GM11168 (cell line): ENCODE results near the gene FOXK1.
"Not testable (repeated sequence)": the region's sequence is repeated elsewhere in the genome, so short reads cannot be mapped to it uniquely, and the experiment has no call there.

ENCODE experiments used
- in situ Hi-C: fragments of 300-500 bp; cut with MboI; formaldehyde crosslinking; loops from one replicate; pipeline ENCODE4 v1.12.0; 2022; ENCODE audit warnings: low sequenced_read_pairs; ENCODE audit not compliant: unreplicated experiment

FOXK1 gene

DNA sequence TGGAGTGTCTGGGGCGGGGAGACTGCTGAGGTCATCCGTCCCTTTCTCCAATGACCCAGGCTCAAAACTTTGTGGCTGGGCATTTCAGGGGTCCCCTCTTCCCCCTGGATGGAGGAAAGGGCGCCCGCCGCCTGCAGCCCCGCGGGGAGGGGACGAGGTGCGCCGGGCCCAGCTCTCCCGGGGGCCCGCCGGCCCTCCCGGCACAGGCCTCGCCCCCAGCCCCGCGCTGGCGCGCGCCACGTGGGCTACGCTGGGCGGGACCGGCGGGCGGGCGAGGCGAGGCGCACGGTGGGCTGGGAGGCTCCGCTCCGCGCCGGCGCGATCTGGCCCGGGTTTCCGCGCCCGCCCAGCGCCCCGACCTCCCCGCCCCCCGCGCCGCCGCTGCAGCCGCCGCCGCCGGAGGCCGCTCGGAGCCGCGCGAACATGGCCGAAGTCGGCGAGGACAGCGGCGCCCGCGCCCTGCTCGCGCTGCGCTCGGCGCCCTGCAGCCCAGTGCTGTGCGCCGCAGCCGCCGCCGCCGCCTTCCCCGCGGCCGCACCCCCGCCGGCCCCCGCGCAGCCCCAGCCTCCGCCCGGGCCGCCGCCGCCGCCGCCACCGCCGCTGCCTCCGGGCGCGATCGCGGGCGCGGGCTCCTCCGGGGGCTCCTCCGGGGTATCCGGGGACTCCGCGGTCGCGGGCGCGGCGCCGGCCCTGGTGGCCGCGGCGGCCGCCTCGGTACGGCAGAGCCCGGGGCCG, at the start of gene FOXK1:
Gene FOXK1, plus strand, starts transcription at position 410 of the 735 bp plus-strand sequence. Its CDS starts 14 bp downstream, at position 424.
- in situ Hi-C loops, result loop anchor here (10.0 kb wide), 1 partner anchor 63 kb away; no protein-coding TSS in a partner anchor

DNA sequence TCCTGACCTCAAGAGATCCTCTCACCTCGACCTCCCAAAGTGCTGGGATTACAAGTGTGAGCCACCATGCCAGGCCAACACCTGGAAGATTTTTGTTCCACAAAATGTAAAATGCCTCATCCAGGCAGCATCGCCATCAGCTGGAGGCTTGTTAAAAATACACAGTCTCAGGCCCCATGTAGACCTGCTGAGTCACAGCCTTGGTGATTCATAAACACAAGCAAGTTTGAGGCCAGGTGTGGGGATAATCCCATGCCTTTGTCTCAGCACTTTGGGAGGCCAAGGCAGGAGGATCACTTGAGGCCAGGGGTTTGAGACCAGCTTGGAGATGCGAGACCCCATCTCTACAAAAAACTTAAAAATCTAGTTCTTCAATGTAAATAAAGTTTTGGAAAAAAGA, 49.1 kb upstream of the FOXK1 start:
- in situ Hi-C loops, result no loop called here

DNA sequence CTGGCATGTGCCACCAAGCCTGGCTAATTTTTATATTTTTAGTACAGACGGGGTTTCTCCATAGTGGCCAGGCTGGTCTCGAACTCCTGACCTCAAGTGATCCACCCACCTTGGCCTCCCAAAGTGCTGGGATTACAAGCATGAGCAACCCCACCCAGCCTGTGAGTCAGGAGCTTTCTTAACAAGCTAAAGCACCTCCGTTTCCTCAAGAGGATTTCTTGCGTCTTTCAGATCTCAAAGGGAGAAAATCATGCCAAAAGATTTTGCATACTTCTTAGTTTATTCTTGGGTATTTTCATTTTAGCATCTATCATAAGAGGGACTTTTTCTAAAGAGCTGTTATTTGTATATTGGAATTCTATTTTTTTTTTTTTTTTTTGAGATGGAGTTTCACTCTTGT, 47.9 kb upstream of the FOXK1 start:
- in situ Hi-C loops, result no loop called here

- in situ Hi-C loops, result loop anchor here (5.0 kb wide), 1 partner anchor 38 kb away; no protein-coding TSS in a partner anchor
Measured at GRCh38 chr7:4638781-4639575, 43.1 kb upstream of the FOXK1 start.

DNA sequence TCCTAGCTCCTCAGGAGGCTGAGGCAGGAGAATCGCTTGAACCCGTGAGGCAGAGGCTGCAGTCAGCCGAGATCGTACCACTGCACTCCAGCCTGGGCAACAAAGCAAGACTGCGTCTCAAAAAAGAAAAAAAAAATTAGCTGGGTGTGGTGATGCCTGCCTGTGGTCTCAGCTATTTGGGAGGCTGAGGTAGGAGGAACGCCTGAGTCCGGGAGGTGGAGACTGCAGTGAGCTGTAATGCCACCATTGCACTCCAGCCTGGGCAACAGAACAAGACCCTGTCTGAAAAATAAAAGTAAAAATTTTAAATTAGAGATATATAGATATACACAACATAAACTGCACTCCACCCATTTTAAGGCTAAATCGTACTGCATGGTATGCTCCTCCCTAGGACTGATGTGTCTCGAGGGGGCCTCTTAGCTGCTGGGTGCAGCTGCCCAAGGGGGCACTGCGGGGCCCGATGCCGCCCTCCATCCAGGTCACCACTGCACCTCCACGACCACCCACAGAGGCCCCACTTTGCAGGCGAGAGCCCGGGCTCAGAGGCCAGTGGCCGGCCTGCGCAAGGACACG, 40.9 kb upstream of the FOXK1 start:
- in situ Hi-C loops, result no loop called here

- in situ Hi-C loops, result no loop called here
Measured at GRCh38 chr7:4641667-4642467, 40.2 kb upstream of the FOXK1 start.

DNA sequence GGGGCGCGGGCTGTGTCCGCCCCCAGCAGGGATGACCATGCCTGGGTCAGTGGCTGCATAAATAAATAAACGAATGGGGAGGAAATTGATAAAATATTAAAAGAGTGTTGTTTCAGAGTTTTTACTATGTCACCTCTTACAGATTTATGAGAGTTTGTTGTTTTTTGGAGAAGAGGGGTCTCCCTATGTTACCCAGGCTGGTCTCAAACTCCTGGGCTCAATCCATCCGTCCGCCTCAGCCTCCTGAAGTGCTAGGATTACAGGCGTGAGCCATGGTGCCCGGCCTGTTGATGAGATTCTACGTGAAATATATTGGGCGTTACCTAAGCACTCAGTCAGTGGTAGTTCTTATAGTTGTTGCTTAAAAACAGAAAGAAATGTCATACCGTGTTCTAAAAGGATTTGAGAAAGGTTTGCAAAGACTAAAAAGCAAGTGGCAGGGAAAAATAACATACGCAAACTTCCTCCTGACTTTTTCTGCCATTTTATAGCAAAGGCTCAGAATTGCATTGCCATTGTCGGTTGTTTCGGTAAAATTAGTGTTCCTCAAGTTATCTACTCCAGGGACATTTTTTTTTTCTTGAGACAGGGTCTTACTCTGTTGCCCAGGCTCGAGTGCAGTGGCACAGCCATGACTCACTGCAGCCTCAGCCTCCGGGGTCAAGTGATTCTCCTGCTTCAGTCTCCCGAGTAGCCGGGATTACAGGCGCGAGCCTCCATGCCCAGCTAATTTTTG, 39.5 kb upstream of the FOXK1 start:
- in situ Hi-C loops, result no loop called here

- in situ Hi-C loops, result not testable (repeated sequence)
Measured at GRCh38 chr7:4643204-4643471, 39.0 kb upstream of the FOXK1 start.

DNA sequence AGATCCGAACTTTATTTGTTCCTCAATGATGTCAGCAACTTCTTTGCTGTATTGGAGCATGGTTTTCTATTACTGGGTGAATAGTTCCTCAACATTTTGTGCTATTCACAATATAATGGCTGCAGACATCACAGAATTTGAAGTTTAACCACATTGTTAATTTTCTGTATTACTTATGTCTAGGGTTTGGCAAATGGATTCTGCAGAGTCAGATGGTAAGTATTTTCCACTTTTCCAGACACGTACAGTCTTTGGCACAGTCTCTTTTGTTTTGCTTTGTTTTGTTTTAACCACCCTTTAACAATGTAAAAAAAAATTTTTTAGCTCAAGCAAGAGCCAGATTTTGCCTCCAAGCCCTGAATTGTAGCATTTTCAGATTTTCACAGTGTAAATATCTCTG, 36.8 kb upstream of the FOXK1 start:
- in situ Hi-C loops, result no loop called here

DNA sequence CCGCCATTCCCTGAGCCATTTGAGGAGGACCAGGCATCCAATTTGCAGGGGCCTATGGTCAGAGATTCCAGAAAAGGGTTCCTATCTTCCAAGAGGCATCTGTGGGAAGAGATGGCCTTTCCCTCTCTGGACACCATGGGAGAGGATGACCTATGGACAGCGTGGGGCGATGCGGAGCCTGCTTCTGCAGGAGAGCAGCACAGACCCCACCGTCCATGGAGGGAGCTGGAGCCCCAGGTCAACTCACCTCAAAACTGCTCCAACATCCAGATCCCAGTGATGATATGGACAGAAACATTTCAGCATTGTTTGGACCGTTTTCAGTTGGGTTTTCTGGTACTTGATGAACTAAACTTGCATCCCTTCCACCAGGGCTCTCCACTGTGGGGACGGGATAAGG, 34.0 kb upstream of the FOXK1 start:
- in situ Hi-C loops, result no loop called here

DNA sequence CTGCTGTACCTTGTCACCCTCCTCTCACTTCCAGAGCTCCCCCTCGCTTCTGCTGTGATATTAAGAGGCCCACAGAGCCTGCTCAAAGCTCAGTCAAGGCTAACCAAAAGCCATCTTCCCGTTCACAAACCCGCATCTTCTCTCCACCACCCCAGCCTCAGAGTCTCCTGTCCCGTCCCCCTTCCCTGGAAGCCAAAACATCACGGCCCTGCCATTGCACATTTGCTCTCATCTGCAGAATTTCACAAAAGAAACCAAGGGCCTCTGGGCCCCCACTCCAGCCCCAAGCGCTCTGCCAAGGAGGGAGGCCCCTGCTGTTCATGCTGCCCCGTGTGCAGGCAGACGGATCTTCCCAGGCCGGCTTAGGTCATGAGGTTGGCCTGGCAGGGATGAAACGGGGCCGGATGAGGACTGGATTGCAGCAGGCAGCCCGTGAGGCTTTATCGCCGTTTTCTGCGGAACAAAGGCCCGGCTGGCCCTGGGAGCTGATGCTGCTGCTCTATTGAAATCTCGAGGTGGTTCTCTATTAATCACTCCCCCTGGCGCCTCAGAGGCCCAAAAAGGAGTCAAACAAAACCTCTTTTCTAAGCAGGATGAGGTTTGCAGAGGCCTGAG, 31.6 kb upstream of the FOXK1 start:
- in situ Hi-C loops, result no loop called here

DNA sequence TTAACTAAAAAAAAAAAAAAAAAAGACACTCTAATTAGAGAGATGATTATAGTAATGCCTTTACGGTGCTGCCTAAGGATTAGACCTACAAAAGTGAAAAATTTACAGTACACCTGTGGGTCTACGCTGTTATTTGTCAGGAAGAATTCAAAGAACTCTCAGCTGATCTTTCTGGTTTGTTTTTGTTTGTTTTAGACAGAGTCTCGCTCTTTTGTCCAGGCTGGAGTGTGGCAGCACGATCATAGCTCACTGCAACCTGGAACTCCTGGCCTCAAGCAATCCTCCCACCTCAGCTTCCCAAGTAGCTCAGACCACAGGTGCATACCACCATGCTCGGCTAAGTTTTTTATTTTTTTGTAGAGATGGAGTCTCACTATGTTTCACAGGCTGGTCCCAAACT, 28.3 kb upstream of the FOXK1 start:
- in situ Hi-C loops, result no loop called here

- in situ Hi-C loops, result no loop called here
Measured at GRCh38 chr7:4655311-4655710, 26.8 kb upstream of the FOXK1 start.

- in situ Hi-C loops, result no loop called here
Measured at GRCh38 chr7:4655896-4656295, 26.2 kb upstream of the FOXK1 start.

- in situ Hi-C loops, result no loop called here
Measured at GRCh38 chr7:4657640-4658417, 24.3 kb upstream of the FOXK1 start.

- in situ Hi-C loops, result no loop called here
Measured at GRCh38 chr7:4659551-4660286, 22.4 kb upstream of the FOXK1 start.

GRCh38 chr7:4661871-4662270, 20.2 kb upstream of the FOXK1 start:
- in situ Hi-C loops, result no loop called here
